ENCODE results near the gene NT5M.

DNA sequence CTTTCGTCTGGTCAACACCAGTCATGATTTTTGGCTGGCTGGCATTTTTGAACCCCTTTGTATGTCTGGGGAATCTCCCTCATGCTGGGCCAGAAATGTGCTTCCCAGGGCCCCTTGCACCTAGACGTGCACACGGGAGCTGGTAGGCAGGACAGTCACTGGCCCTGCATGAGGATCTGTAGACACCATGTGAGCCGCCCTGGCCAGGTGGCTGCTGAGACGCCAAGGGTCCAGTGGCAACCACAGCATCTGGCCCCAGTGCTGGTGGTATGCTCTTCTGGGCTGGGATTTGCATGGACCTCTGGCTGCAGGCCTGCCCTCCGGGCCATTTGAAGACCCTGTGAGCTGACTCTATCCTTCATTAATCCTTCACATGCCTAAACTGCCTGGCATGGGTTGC is 67.5 kb downstream of the NT5M start:
- TF ChIP-seq POLR2AphosphoS5 (IDR thresholded peaks at IDR 0.05; ENCODE audit: borderline replicate concordance, low read depth, low read length) (no peak), EZH2 (IDR thresholded peaks at IDR 0.05) (no peak)
